Liver (tissue), 9 donors: ENCODE results near the gene ABCA8. TPM values are rescaled to one million over a fixed set of nuclear protein-coding genes. Genes with fewer than 3 reads are reported as not detected.

Source experiments
- DNase-seq: peaks from one replicate; pipeline ENCODE4 v3.0.0-alpha.2; 2017; ENCODE audit warnings: low spot score
- H3K27ac ChIP-seq, 2 donors: one replicate each; pipeline ENCODE4 v1.7.0; 2013; ENCODE audit warnings: inconsistent platforms in 2 of 2, low read length in 2 of 2, control low read depth in 1 of 2, low read depth in 1 of 2, mild to moderate bottlenecking in 1 of 2
- H3K27me3 ChIP-seq, 4 donors: one replicate each; pipeline versions ENCODE4 v1.6.1 to v1.7.0; 2013; ENCODE audit warnings: low read length in 3 of 4, inconsistent platforms in 1 of 4, mild to moderate bottlenecking in 1 of 4, moderate library complexity in 1 of 4; ENCODE audit not compliant: control insufficient read depth in 4 of 4, insufficient read depth in 4 of 4
- H3K36me3 ChIP-seq, 4 donors: one replicate each; pipeline versions ENCODE4 v1.6.1 to v1.7.0; 2013; ENCODE audit warnings: low read length in 3 of 4, mild to moderate bottlenecking in 3 of 4, low read depth in 1 of 4, moderate library complexity in 1 of 4; ENCODE audit not compliant: control insufficient read depth in 4 of 4, insufficient read depth in 3 of 4
- H3K4me1 ChIP-seq, 4 donors: one replicate each; pipeline versions ENCODE4 v1.6.1 to v1.7.0; 2013; ENCODE audit warnings: low read length in 3 of 4, mild to moderate bottlenecking in 3 of 4, moderate library complexity in 1 of 4; ENCODE audit not compliant: control insufficient read depth in 4 of 4, insufficient read depth in 4 of 4
- H3K4me3 ChIP-seq, 3 donors: one replicate each; pipeline versions ENCODE4 v1.6.1 to v1.7.0; 2013; ENCODE audit warnings: low read length in 3 of 3, control low read depth in 1 of 3, low read depth in 1 of 3, mild to moderate bottlenecking in 1 of 3
- H3K9ac ChIP-seq, 2 donors: one replicate each; pipeline ENCODE4 v1.7.0; 2013; ENCODE audit warnings: low read length in 2 of 2, mild to moderate bottlenecking in 2 of 2, moderate library complexity in 2 of 2, control low read depth in 1 of 2, low read depth in 1 of 2
- H3K9me3 ChIP-seq, 4 donors: one replicate each; pipeline versions ENCODE4 v1.6.1 to v1.7.0; 2013; ENCODE audit warnings: low read length in 3 of 4; ENCODE audit not compliant: control insufficient read depth in 4 of 4
- CTCF ChIP-seq: fragments of 150-350 bp; IDR thresholded peaks from 2 replicates; pipeline ENCODE4 v1.5.1; 2017; ENCODE audit warnings: improper control_type of control experiment, low read depth, low read length; ENCODE audit not compliant: missing input control
- EGR1 ChIP-seq, 2 donors: IDR thresholded peaks; 2 replicates each; pipeline ENCODE4 v1.6.1; 2016 to 2018; ENCODE audit warnings: antibody characterized with exemption in 2 of 2, low read depth in 2 of 2
- FOXA1 ChIP-seq: IDR thresholded peaks from 2 replicates; pipeline ENCODE4 v1.6.1; 2016; ENCODE audit warnings: antibody characterized with exemption
- FOXA2 ChIP-seq: IDR thresholded peaks from 2 replicates; pipeline ENCODE4 v1.6.1; 2016; ENCODE audit warnings: antibody characterized with exemption
- GABPA ChIP-seq, 2 donors: IDR thresholded peaks in 1 of 2; conservative IDR thresholded peaks in 1 of 2; 2 replicates each; pipeline ENCODE4 v1.6.1; 2016; ENCODE audit warnings: antibody characterized with exemption in 2 of 2, mild to moderate bottlenecking in 1 of 2, moderate library complexity in 1 of 2
- HNF4A ChIP-seq, 2 donors: conservative IDR thresholded peaks; 2 replicates each; pipeline ENCODE4 v1.6.1; 2016; ENCODE audit warnings: antibody characterized with exemption in 2 of 2, mild to moderate bottlenecking in 2 of 2
- HNF4G ChIP-seq: IDR thresholded peaks from 2 replicates; pipeline ENCODE4 v1.6.1; 2016; ENCODE audit warnings: antibody characterized with exemption
- JUND ChIP-seq, 2 donors: IDR thresholded peaks; 2 replicates each; pipeline ENCODE4 v1.6.1; 2016; ENCODE audit warnings: antibody characterized with exemption in 2 of 2
- NR2F2 ChIP-seq: IDR thresholded peaks from 2 replicates; pipeline ENCODE4 v1.6.1; 2016; ENCODE audit warnings: antibody characterized with exemption
- RAD21 ChIP-seq, 2 donors: IDR thresholded peaks; 2 replicates each; pipeline ENCODE4 v1.6.1; 2016; ENCODE audit warnings: antibody characterized with exemption in 2 of 2, mild to moderate bottlenecking in 2 of 2
- RXRA ChIP-seq, 2 donors: IDR thresholded peaks; 2 replicates each; pipeline ENCODE4 v1.6.1; 2017 to 2018; ENCODE audit warnings: antibody characterized with exemption in 2 of 2, mild to moderate bottlenecking in 1 of 2
- SP1 ChIP-seq: IDR thresholded peaks from 2 replicates; pipeline ENCODE4 v1.6.1; 2018; ENCODE audit warnings: antibody characterized with exemption, mild to moderate bottlenecking
- TAF1 ChIP-seq: conservative IDR thresholded peaks from 2 replicates; pipeline ENCODE4 v1.6.1; 2016; ENCODE audit warnings: antibody characterized with exemption, mild to moderate bottlenecking
- YY1 ChIP-seq: IDR thresholded peaks from 2 replicates; pipeline ENCODE4 v1.6.1; 2016; ENCODE audit warnings: antibody characterized with exemption, mild to moderate bottlenecking
- WGBS: extraction: QIAGEN DNeasy Blood & Tissue Kit; methylation state at CpG from one replicate; pipeline ENCODE4 v1.1.7; 2013; 5-methylcytosine and 5-hydroxymethylcytosine counted together
- polyA plus RNA-seq, 2 donors: library from polyadenylated mRNA; stranded (reverse) in 1 of 2; unstranded in 1 of 2; fragments of 200-250 nt in 1 of 2; fragments of >200 nt in 1 of 2; fragmentation: Nextera tagmentation in 1 of 2; extraction: Ambion mirVana in 1 of 2; gene quantifications; one replicate each; pipeline versions ENCODE4 v1.2.1 to v1.2.3, GENCODE V29; 2013 to 2015
- total RNA-seq, 2 donors: library from RNA; depleted of rRNA; stranded (reverse); fragments of >200 nt; gene quantifications; one replicate each; pipeline ENCODE4 v1.2.3, GENCODE V29; 2014
- TF ChIP-seq, protein P1 (sequence below): IDR thresholded peaks from 2 replicates; pipeline ENCODE4 v1.6.1; 2016; ENCODE audit warnings: antibody characterized with exemption
- TF ChIP-seq, protein P2 (sequence below): IDR thresholded peaks from 2 replicates; pipeline ENCODE4 v1.6.1; 2016; ENCODE audit warnings: antibody characterized with exemption, mild to moderate bottlenecking
- TF ChIP-seq, protein P3 (sequence below): IDR thresholded peaks from 2 replicates; pipeline ENCODE4 v1.6.1; 2016; ENCODE audit warnings: antibody characterized with exemption
- TF ChIP-seq, protein P4 (sequence below): IDR thresholded peaks from 2 replicates; pipeline ENCODE4 v1.6.1; 2016; ENCODE audit warnings: antibody characterized with exemption
- donor health status: healthy.
- donor health status: healthy.
- donor health status: healthy.
- donor health status: healthy.
- donor health status: healthy.

ABCA8 gene
- total and polyA plus RNA-seq, 4 donors = 9.3 to 72.2 (median 14.0) TPM

- TF ChIP-seq, protein P1, sequence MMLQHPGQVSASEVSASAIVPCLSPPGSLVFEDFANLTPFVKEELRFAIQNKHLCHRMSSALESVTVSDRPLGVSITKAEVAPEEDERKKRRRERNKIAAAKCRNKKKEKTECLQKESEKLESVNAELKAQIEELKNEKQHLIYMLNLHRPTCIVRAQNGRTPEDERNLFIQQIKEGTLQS = no peak
Observed at GRCh38 chr17:68924793-68925720, 30.1 kb downstream of the ABCA8 start (continued).

- no peak overlapping the region for H3K27ac ChIP-seq
- no peak for DNase-seq
- peaks cover 0 to 20% (median 14%) of the 10 kb centered on the region in 4 donors for H3K36me3 ChIP-seq
- no peak overlapping the region for H3K4me3 ChIP-seq
- TF ChIP-seq RAD21 (IDR thresholded peaks at IDR 0.05) (no peak), JUND (IDR thresholded peaks at IDR 0.05) (no peak), HNF4G (no peak), NR2F2 (no peak), RXRA (IDR thresholded peaks at IDR 0.05) (no peak), TAF1 (no peak), EGR1 (IDR thresholded peaks at IDR 0.05; ENCODE audit: low read depth in 2 of 2) (no peak), FOXA1 (no peak), YY1 (no peak), SP1 (no peak), GABPA (IDR thresholded peaks at IDR 0.05 in 1 of 2, conservative IDR thresholded peaks at IDR 0.05 in 1 of 2) (no peak), CTCF (no peak), HNF4A (conservative IDR thresholded peaks at IDR 0.05) (no peak), FOXA2 (no peak)
- TF ChIP-seq, protein P2, sequence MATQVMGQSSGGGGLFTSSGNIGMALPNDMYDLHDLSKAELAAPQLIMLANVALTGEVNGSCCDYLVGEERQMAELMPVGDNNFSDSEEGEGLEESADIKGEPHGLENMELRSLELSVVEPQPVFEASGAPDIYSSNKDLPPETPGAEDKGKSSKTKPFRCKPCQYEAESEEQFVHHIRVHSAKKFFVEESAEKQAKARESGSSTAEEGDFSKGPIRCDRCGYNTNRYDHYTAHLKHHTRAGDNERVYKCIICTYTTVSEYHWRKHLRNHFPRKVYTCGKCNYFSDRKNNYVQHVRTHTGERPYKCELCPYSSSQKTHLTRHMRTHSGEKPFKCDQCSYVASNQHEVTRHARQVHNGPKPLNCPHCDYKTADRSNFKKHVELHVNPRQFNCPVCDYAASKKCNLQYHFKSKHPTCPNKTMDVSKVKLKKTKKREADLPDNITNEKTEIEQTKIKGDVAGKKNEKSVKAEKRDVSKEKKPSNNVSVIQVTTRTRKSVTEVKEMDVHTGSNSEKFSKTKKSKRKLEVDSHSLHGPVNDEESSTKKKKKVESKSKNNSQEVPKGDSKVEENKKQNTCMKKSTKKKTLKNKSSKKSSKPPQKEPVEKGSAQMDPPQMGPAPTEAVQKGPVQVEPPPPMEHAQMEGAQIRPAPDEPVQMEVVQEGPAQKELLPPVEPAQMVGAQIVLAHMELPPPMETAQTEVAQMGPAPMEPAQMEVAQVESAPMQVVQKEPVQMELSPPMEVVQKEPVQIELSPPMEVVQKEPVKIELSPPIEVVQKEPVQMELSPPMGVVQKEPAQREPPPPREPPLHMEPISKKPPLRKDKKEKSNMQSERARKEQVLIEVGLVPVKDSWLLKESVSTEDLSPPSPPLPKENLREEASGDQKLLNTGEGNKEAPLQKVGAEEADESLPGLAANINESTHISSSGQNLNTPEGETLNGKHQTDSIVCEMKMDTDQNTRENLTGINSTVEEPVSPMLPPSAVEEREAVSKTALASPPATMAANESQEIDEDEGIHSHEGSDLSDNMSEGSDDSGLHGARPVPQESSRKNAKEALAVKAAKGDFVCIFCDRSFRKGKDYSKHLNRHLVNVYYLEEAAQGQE = no peak
- TF ChIP-seq, protein P1 = no peak
- TF ChIP-seq, protein P3, sequence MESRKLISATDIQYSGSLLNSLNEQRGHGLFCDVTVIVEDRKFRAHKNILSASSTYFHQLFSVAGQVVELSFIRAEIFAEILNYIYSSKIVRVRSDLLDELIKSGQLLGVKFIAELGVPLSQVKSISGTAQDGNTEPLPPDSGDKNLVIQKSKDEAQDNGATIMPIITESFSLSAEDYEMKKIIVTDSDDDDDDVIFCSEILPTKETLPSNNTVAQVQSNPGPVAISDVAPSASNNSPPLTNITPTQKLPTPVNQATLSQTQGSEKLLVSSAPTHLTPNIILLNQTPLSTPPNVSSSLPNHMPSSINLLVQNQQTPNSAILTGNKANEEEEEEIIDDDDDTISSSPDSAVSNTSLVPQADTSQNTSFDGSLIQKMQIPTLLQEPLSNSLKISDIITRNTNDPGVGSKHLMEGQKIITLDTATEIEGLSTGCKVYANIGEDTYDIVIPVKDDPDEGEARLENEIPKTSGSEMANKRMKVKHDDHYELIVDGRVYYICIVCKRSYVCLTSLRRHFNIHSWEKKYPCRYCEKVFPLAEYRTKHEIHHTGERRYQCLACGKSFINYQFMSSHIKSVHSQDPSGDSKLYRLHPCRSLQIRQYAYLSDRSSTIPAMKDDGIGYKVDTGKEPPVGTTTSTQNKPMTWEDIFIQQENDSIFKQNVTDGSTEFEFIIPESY = no peak
- TF ChIP-seq, protein P4, sequence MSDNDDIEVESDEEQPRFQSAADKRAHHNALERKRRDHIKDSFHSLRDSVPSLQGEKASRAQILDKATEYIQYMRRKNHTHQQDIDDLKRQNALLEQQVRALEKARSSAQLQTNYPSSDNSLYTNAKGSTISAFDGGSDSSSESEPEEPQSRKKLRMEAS = no peak
- no peaks in the 10 kb centered on the region for H3K27me3 ChIP-seq
- 98% methylated on average over 2 of the region's 2 CpGs for WGBS
- peaks cover 0 to 7% (median 1%) of the 10 kb centered on the region in 4 donors for H3K4me1 ChIP-seq
- H3K9me3 ChIP-seq = no peaks in the 10 kb centered on the region
- no peak overlapping the region for H3K9ac ChIP-seq
Observed at GRCh38 chr17:68910789-68911431, 44.3 kb downstream of the ABCA8 start.
